Spleen (tissue), 7 donors: ENCODE results near the gene SDSL.

Source experiments
- POLR2A ChIP-seq, 3 donors: fragments of 450-650 bp; IDR thresholded peaks; one replicate each; pipeline ENCODE4 v1.5.1; 2017; ENCODE audit warnings: antibody characterized with exemption in 3 of 3, mild to moderate bottlenecking in 1 of 3
- POLR2AphosphoS5 ChIP-seq, 3 donors: sonication (generic); formaldehyde crosslinking; IDR thresholded peaks; one replicate each; pipeline ENCODE4 v1.5.1; 2017; ENCODE audit warnings: antibody characterized with exemption in 3 of 3
- TF ChIP-seq, protein P1 (sequence below), 11 experiments: fragments of 200-600 bp in 7 of 11; fragments of 450-650 bp in 4 of 11; sonication (generic) in 4 of 11; IDR thresholded peaks in 8 of 11; conservative IDR thresholded peaks in 3 of 11; 1 replicate in 7 of 11; 2 replicates in 4 of 11; pipeline versions ENCODE4 v1.4.0 to v1.8.0; 2016 to 2021; ENCODE audit warnings: antibody characterized with exemption in 11 of 11, inconsistent platforms in 4 of 11, mild to moderate bottlenecking in 1 of 11
- donor health status: DM: no; HTN: no; CAD: no; lungs with moderate emphysema.
- donor health status: DM: no; HTN: no; CAD: no.
- donor health status: DM: no; HTN: no; CAD: no.

DNA sequence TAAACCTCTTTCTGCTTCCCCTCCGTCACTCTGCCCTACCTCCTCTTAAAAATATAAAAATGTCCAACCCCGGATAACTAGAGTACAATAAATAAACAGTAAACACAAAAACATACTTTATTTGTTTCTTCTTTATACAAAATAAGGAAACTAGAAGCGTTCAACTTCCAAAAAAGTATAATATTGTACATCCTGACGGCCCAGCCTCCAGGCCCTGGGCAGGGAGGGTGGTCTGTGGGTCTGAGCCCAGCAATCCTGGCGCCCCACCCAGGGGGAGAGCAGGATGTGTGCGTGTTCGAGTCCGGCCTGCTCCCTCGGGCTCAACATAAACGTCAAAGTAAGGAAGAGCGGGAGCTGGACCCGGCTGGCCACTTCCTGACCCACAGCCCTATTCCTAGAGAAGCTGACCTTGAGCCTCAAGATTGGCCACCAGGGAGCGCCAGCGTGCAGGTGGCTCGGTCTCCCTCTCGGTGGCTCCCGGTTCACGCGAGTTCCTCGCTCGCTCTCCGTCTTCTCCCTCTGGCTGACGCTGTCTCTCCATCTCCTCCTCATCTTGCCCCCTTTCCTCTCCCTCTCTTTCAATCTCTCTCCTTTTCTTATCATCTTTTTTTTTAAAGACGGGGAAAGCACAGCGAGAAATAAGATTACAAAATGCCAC, 40.1 kb downstream of the SDSL start:
- TF ChIP-seq, protein P1, sequence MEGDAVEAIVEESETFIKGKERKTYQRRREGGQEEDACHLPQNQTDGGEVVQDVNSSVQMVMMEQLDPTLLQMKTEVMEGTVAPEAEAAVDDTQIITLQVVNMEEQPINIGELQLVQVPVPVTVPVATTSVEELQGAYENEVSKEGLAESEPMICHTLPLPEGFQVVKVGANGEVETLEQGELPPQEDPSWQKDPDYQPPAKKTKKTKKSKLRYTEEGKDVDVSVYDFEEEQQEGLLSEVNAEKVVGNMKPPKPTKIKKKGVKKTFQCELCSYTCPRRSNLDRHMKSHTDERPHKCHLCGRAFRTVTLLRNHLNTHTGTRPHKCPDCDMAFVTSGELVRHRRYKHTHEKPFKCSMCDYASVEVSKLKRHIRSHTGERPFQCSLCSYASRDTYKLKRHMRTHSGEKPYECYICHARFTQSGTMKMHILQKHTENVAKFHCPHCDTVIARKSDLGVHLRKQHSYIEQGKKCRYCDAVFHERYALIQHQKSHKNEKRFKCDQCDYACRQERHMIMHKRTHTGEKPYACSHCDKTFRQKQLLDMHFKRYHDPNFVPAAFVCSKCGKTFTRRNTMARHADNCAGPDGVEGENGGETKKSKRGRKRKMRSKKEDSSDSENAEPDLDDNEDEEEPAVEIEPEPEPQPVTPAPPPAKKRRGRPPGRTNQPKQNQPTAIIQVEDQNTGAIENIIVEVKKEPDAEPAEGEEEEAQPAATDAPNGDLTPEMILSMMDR (IDR thresholded peaks at IDR 0.05 in 8 of 11, conservative IDR thresholded peaks at IDR 0.05 in 3 of 11), result peak; percentile 22 to 82 (median 73)
- TF ChIP-seq POLR2AphosphoS5 (IDR thresholded peaks at IDR 0.05) (peak in 1 of 3 donors; percentile 27), POLR2A (IDR thresholded peaks at IDR 0.05) (no peak)
